Measurements from ENCODE around the gene TTF1. TPM values are rescaled to one million over a fixed set of nuclear protein-coding genes. Genes with fewer than 3 reads are reported as not detected.
"Not testable (repeated sequence)": the region's sequence is repeated elsewhere in the genome, so short reads cannot be mapped to it uniquely, and the experiment has no call there.

TTF1 gene
- total RNA-seq, 3 donors from 2014 or later = 24.9 to 27.7 (median 26.1) TPM

GRCh38 chr9:132404228-132404881, 2.3 kb downstream of the TTF1 start:
- H3K4me1 Mint-ChIP-seq (ENCODE audit: low read depth) = peaks cover 49% of the 10 kb centered on the region
- DNase-seq (no peak), ATAC-seq (peak in 1 of 2 donors; percentile 23)
- no peaks in the 10 kb centered on the region for H3K9me3 Mint-ChIP-seq
- H3K4me3 Mint-ChIP-seq = peak overlapping the region; percentile 91
- H3K27me3 Mint-ChIP-seq (ENCODE audit: low read depth) = peaks cover 3% of the 10 kb centered on the region
- peaks cover 33% of the 10 kb centered on the region for H3K36me3 Mint-ChIP-seq (ENCODE audit: insufficient read depth)

DNA sequence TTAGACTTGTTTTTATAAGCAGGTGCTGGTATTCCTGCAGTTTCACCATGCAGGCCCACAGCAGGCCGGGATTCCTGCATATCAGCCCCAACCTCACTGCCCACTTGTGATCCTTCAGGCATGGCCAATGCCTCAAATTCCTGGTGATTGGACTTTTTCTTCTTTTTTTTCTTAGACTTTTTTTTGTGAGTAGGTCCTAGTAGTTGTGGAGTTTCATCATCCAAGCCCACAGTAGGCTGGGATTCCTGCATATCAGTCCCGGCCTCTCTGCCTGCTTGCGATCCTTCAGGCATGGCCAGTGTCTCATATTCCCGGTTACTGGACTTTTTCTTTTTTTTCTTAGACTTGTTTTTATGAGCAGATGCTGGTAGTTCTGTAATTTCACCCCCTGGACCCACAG, 4.8 kb downstream of the TTF1 start:
- no peak for DNase-seq
- Mint-ChIP-seq H3K27me3 (ENCODE audit: low read depth) (no peaks in the 10 kb centered on the region), H3K4me3 (no peak overlapping the region), H3K9me3 (no peaks in the 10 kb centered on the region), H3K4me1 (ENCODE audit: low read depth) (peaks cover 43% of the 10 kb centered on the region), H3K36me3 (ENCODE audit: insufficient read depth) (peaks cover 46% of the 10 kb centered on the region)
- no peak for ATAC-seq

DNA sequence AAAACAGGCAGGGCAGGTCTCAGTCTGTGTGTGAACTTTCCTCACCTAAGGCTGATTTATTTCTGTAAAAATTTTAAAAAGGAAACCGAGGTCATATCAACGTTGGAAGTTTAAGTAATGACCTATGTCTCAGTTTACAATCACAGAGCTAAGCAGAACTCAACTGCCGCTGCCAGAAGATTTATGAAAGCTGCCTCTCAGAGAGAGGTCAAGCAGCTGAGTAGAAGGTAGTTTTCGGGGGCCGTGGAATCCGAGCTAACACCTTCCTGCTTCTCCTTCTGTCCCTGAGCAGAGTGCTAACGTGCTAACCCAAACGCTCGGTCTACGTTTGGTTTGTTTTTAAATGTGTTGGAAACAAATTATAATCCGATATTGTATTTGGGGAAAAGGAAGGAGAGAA, 11.1 kb downstream of the TTF1 start:
- Mint-ChIP-seq H3K4me3 (no peak overlapping the region), H3K27me3 (ENCODE audit: low read depth) (no peaks in the 10 kb centered on the region), H3K36me3 (ENCODE audit: insufficient read depth) (peaks cover 46% of the 10 kb centered on the region), H3K9me3 (no peaks in the 10 kb centered on the region), H3K4me1 (ENCODE audit: low read depth) (no peaks in the 10 kb centered on the region)
- DNase-seq (no peak), ATAC-seq (no peak)

GRCh38 chr9:132391449-132391848, 15.2 kb downstream of the TTF1 start:
- H3K4me1 Mint-ChIP-seq (ENCODE audit: low read depth) = no peaks in the 10 kb centered on the region
- no peak overlapping the region for H3K4me3 Mint-ChIP-seq
- H3K9me3 Mint-ChIP-seq = no peaks in the 10 kb centered on the region
- no peak for DNase-seq
- peaks cover 46% of the 10 kb centered on the region for H3K36me3 Mint-ChIP-seq (ENCODE audit: insufficient read depth)
- ATAC-seq = no peak
- H3K27me3 Mint-ChIP-seq (ENCODE audit: low read depth) = no peaks in the 10 kb centered on the region

- Mint-ChIP-seq H3K27me3 (ENCODE audit: low read depth) (no peaks in the 10 kb centered on the region), H3K36me3 (ENCODE audit: insufficient read depth) (peaks cover 44% of the 10 kb centered on the region), H3K4me1 (ENCODE audit: low read depth) (no peaks in the 10 kb centered on the region), H3K4me3 (no peak overlapping the region), H3K9me3 (no peaks in the 10 kb centered on the region)
- ATAC-seq (no peak), DNase-seq (no peak)
Observed at GRCh38 chr9:132390966-132391365, 15.7 kb downstream of the TTF1 start.

GRCh38 chr9:132387133-132387532, 19.5 kb downstream of the TTF1 start:
- no peak for DNase-seq
- H3K36me3 Mint-ChIP-seq (ENCODE audit: insufficient read depth) = peaks cover 46% of the 10 kb centered on the region
- no peak overlapping the region for H3K4me3 Mint-ChIP-seq
- no peak for ATAC-seq
- H3K27me3 Mint-ChIP-seq (ENCODE audit: low read depth) = no peaks in the 10 kb centered on the region
- peaks cover 18% of the 10 kb centered on the region for H3K4me1 Mint-ChIP-seq (ENCODE audit: low read depth)
- no peaks in the 10 kb centered on the region for H3K9me3 Mint-ChIP-seq

GRCh38 chr9:132384376-132384775, 22.3 kb downstream of the TTF1 start:
- H3K4me1 Mint-ChIP-seq (ENCODE audit: low read depth) = peaks cover 25% of the 10 kb centered on the region
- ATAC-seq (no peak), DNase-seq (no peak)
- no peaks in the 10 kb centered on the region for H3K9me3 Mint-ChIP-seq
- H3K27me3 Mint-ChIP-seq (ENCODE audit: low read depth) = no peaks in the 10 kb centered on the region
- H3K36me3 Mint-ChIP-seq (ENCODE audit: insufficient read depth) = peaks cover 33% of the 10 kb centered on the region
- no peak overlapping the region for H3K4me3 Mint-ChIP-seq

DNA sequence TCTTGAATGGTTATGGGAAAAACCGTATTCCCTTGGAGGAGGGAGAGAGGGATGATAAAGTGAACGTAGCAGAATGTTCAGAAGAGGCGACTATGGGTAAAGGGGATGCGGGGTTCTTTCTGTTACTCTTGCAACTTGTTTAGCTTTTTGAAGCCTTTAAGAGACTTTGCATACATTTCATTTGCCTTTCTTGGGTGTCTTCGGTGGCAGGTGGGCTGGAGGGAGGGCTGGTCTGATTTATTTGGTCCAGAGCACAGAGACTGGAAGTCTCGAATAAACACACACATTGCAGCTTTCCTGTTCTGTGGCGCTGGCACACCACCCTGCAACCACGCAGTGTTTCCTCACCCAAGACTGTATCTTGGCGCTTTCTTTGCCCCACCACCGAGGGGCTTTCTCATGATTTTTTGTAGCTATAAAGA, 23.2 kb downstream of the TTF1 start:
- ATAC-seq (no peak), DNase-seq (no peak)
- H3K36me3 Mint-ChIP-seq (ENCODE audit: insufficient read depth) = peaks cover 32% of the 10 kb centered on the region
- H3K27me3 Mint-ChIP-seq (ENCODE audit: low read depth) = no peaks in the 10 kb centered on the region
- no peaks in the 10 kb centered on the region for H3K9me3 Mint-ChIP-seq
- peaks cover 25% of the 10 kb centered on the region for H3K4me1 Mint-ChIP-seq (ENCODE audit: low read depth)
- no peak overlapping the region for H3K4me3 Mint-ChIP-seq

DNA sequence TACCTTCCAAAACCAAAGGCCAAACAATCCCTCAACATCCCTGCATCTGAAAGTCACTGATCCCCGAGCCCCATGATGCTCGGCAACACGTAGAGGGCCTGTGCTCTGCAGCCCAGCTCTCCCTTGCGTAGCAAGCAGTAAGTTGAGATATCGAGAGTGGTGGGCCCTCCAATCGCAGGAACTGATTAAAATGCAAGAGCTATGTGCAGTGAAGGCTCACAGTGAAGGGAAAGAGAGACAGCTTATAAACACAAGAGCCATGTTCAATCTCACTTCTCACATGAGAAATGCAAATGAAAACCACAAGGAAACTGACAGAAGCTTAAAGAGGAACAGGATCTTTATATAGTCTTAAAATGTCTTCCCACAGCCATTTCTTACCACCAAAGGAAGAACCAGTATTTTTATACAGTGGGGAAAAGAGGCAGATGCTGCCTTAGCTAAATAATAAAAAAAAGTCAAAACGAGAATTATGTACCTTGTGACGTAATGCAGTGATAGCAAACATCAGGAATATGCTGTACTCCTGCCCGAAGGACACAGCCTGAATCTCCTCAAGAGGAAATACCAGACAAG, 24.6 kb downstream of the TTF1 start:
- DNase-seq (no peak), ATAC-seq (no peak)
- H3K27me3 Mint-ChIP-seq (ENCODE audit: low read depth) = no peaks in the 10 kb centered on the region
- peaks cover 23% of the 10 kb centered on the region for H3K36me3 Mint-ChIP-seq (ENCODE audit: insufficient read depth)
- H3K4me3 Mint-ChIP-seq = no peak overlapping the region
- H3K9me3 Mint-ChIP-seq = no peaks in the 10 kb centered on the region
- peaks cover 25% of the 10 kb centered on the region for H3K4me1 Mint-ChIP-seq (ENCODE audit: low read depth)

GRCh38 chr9:132378416-132378815, 28.2 kb downstream of the TTF1 start:
- not testable (repeated sequence) for H3K27me3 Mint-ChIP-seq (ENCODE audit: low read depth); DNase-seq; H3K9me3 Mint-ChIP-seq; ATAC-seq; H3K4me3 Mint-ChIP-seq
- Mint-ChIP-seq H3K36me3 (ENCODE audit: insufficient read depth) (peaks cover 19% of the 10 kb centered on the region), H3K4me1 (ENCODE audit: low read depth) (peaks cover 17% of the 10 kb centered on the region)

GRCh38 chr9:132377769-132378168, 28.9 kb downstream of the TTF1 start:
- not testable (repeated sequence) for H3K4me3 Mint-ChIP-seq; ATAC-seq; H3K27me3 Mint-ChIP-seq (ENCODE audit: low read depth); DNase-seq; H3K9me3 Mint-ChIP-seq
- H3K36me3 Mint-ChIP-seq (ENCODE audit: insufficient read depth) = peaks cover 17% of the 10 kb centered on the region
- peaks cover 20% of the 10 kb centered on the region for H3K4me1 Mint-ChIP-seq (ENCODE audit: low read depth)

- ATAC-seq = no peak
- Mint-ChIP-seq H3K27me3 (ENCODE audit: low read depth) (no peaks in the 10 kb centered on the region), H3K4me3 (no peak overlapping the region), H3K9me3 (no peaks in the 10 kb centered on the region), H3K36me3 (ENCODE audit: insufficient read depth) (peaks cover 18% of the 10 kb centered on the region), H3K4me1 (ENCODE audit: low read depth) (peaks cover 16% of the 10 kb centered on the region)
- DNase-seq = no peak
Observed at GRCh38 chr9:132372177-132373095, 34.2 kb downstream of the TTF1 start.

GRCh38 chr9:132370592-132370991, 36.0 kb downstream of the TTF1 start:
- no peaks in the 10 kb centered on the region for H3K27me3 Mint-ChIP-seq (ENCODE audit: low read depth)
- DNase-seq (no peak), ATAC-seq (no peak)
- no peaks in the 10 kb centered on the region for H3K9me3 Mint-ChIP-seq
- peaks cover 16% of the 10 kb centered on the region for H3K4me1 Mint-ChIP-seq (ENCODE audit: low read depth)
- peaks cover 10% of the 10 kb centered on the region for H3K36me3 Mint-ChIP-seq (ENCODE audit: insufficient read depth)
- H3K4me3 Mint-ChIP-seq = no peak overlapping the region

- Mint-ChIP-seq H3K4me1 (ENCODE audit: low read depth) (peaks cover 16% of the 10 kb centered on the region), H3K4me3 (no peak overlapping the region), H3K9me3 (no peaks in the 10 kb centered on the region), H3K36me3 (ENCODE audit: insufficient read depth) (peaks cover 6% of the 10 kb centered on the region), H3K27me3 (ENCODE audit: low read depth) (no peaks in the 10 kb centered on the region)
- DNase-seq (no peak), ATAC-seq (no peak)
Observed at GRCh38 chr9:132369421-132369820, 37.2 kb downstream of the TTF1 start.
